Measurements from ENCODE around the gene MGLL.

GRCh38 chr3:127822682-127823425, 539 bp upstream of the MGLL start:
- TF ChIP-seq CTCF (conservative IDR thresholded peaks at IDR 0.05; ENCODE audit: low read length) (no peak), EZH2phosphoT487 (IDR thresholded peaks at IDR 0.05; ENCODE audit: borderline replicate concordance, low read depth, low read length) (no peak)

Data from OCI-LY7 (cell line).